Loucy (cell line): ENCODE data around the gene ADH1A.

ENCODE experiments used
- CTCF ChIP-seq: fragments of 200-600 bp; sonication (generic); conservative IDR thresholded peaks from 2 replicates; pipeline ENCODE4 v1.5.1; 2014; ENCODE audit warnings: mild to moderate bottlenecking, antibody characterized with exemption, low read length
- EZH2phosphoT487 ChIP-seq: fragments of 200-600 bp; IDR thresholded peaks from 2 replicates; pipeline ENCODE4 v1.6.1; 2018; ENCODE audit warnings: antibody characterized with exemption, mild to moderate bottlenecking, moderate library complexity, borderline replicate concordance

DNA sequence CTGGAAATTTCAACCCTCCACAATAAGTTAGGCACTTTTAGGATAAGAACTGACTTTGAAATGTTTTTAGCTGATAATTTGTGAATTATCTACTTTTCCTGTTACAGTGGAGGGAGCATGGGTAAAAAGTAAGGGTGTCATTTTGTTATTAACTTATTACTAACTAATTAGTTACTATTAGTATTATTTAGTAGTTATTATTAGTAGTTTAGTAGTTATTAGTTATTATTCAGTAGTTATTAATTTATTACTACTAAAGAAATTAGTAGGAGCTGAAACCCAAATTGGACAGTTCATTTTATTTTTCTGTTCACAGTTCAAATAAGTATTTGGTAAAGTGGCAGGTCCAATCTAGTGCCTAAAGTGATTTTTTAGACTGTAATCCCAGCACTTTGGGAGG is 5.4 kb downstream of the ADH1A start:
- TF ChIP-seq CTCF (no peak), EZH2phosphoT487 (no peak)
